Coronary artery (tissue), 2 donors: ENCODE measurements around the gene STS.
A peak's percentile ranks its signal among the peaks of the same experiment; 100 is the strongest.

Source experiments
- DNase-seq: peaks from one replicate; pipeline ENCODE4 v3.0.0-alpha.2; 2017; ENCODE audit warnings: low spot score
- H3K27ac ChIP-seq, 2 donors: fragments of 200-600 bp; sonication (generic); one replicate each; pipeline ENCODE4 v1.5.1; 2016 to 2019
- H3K4me3 ChIP-seq: fragments of 200-600 bp; sonication (generic); 2 replicates; pipeline ENCODE4 v1.5.1; 2016; ENCODE audit warnings: mild to moderate bottlenecking, moderate library complexity
- CTCF ChIP-seq: fragments of 200-600 bp; sonication (generic); IDR thresholded peaks from one replicate; pipeline ENCODE4 v1.5.1; 2019; ENCODE audit warnings: antibody characterized with exemption

STS gene

GRCh38 chrX:7119950-7120877 is 27.3 kb upstream of the STS start:
- no peak for TF ChIP-seq CTCF
- no peak for DNase-seq
- H3K27ac ChIP-seq, result no peak overlapping the region
- H3K4me3 ChIP-seq, result no peak overlapping the region

GRCh38 chrX:7120878-7121219 is 26.7 kb upstream of the STS start:
- Histone ChIP-seq H3K27ac (no peak overlapping the region), H3K4me3 (no peak overlapping the region)
- no peak for DNase-seq
- TF ChIP-seq CTCF, result no peak

GRCh38 chrX:7127056-7127455 is 20.5 kb upstream of the STS start:
- no peak for TF ChIP-seq CTCF
- no peak overlapping the region for H3K27ac ChIP-seq
- no peak for DNase-seq
- H3K4me3 ChIP-seq, result no peak overlapping the region

GRCh38 chrX:7131621-7132020 is 15.9 kb upstream of the STS start:
- TF ChIP-seq CTCF, result no peak
- no peak for DNase-seq
- H3K4me3 ChIP-seq, result no peak overlapping the region
- H3K27ac ChIP-seq, result no peak overlapping the region

- TF ChIP-seq CTCF, result no peak
- no peak overlapping the region for H3K4me3 ChIP-seq
- DNase-seq, result no peak
- H3K27ac ChIP-seq, result peak overlapping the region in 1 of 2 donors; percentile 20
Measured at GRCh38 chrX:7132335-7133049, 15.0 kb upstream of the STS start.

GRCh38 chrX:7133050-7133440 is 14.5 kb upstream of the STS start:
- TF ChIP-seq CTCF, result no peak
- no peak overlapping the region for H3K4me3 ChIP-seq
- no peak for DNase-seq
- H3K27ac ChIP-seq, result peak overlapping the region in 1 of 2 donors; percentile 20

GRCh38 chrX:7134981-7135380 is 12.5 kb upstream of the STS start:
- Histone ChIP-seq H3K27ac (no peak overlapping the region), H3K4me3 (no peak overlapping the region)
- DNase-seq, result no peak
- no peak for TF ChIP-seq CTCF
